Tongue (tissue), 2 donors: ENCODE data around the gene MSRB2. TPM values are rescaled to one million over a fixed set of nuclear protein-coding genes. Genes with fewer than 3 reads are reported as not detected.
"Not testable (repeated sequence)": the region's sequence is repeated elsewhere in the genome, so short reads cannot be mapped to it uniquely, and the experiment has no call there.

Experiments used
- DNase-seq: peaks from one replicate; pipeline ENCODE4 v3.0.0-alpha.2; 2015
- total RNA-seq: library from RNA; depleted of rRNA; stranded (reverse); fragments of >200 nt; gene quantifications from one replicate; pipeline ENCODE4 v1.2.3, GENCODE V29; 2014

Gene MSRB2
- 20.4 TPM for total RNA-seq

DNA sequence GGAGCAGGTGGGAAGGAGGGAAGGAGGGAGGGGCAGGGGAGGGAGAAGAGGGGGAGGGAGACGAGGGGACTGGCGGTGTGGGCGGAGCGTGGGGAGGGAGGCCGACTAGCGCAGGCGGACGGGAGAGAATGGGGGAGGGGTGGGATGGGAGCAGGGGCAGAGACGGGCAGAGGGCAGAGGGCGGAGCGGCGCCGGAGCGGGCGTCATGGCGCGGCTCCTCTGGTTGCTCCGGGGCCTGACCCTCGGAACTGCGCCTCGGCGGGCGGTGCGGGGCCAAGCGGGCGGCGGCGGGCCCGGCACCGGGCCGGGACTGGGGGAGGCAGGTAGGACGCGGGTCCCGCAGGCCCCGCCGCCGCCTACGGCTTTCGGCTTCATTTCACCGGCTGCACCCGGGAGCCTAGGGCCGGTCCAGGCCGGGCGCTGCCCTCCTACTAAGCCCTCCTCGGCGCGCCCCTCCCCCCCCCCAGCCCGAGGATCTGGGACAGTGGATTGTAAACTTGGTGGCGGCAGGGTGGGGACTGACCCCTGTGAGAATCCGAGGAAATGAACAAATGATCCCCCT is at the start of gene MSRB2:
TSS of gene MSRB2 (plus strand) at position 176 of the 562 bp plus-strand sequence. CDS start at position 206, 30 bp downstream.
- DNase-seq = peak; percentile 97

DNA sequence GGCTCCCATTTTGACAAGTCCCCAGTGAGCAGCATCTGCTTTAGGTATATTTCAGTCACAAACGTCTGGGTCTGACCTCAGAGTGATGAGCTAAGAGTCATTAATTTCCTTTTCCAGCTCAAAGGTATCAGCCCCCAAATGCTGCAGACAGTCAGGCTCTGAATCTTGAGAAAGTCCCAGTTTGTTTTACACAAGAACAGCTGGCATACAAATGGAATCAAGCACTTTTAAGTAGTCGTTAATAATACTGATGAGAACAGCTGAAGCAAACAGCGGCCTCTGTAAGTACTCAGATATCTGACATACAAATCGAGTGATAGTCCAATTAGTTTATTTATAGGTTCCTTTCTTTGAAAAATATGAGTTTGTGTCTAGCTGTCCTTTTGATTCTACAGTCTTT is 49.4 kb upstream of the MSRB2 start:
- peak; percentile 77 for DNase-seq

DNA sequence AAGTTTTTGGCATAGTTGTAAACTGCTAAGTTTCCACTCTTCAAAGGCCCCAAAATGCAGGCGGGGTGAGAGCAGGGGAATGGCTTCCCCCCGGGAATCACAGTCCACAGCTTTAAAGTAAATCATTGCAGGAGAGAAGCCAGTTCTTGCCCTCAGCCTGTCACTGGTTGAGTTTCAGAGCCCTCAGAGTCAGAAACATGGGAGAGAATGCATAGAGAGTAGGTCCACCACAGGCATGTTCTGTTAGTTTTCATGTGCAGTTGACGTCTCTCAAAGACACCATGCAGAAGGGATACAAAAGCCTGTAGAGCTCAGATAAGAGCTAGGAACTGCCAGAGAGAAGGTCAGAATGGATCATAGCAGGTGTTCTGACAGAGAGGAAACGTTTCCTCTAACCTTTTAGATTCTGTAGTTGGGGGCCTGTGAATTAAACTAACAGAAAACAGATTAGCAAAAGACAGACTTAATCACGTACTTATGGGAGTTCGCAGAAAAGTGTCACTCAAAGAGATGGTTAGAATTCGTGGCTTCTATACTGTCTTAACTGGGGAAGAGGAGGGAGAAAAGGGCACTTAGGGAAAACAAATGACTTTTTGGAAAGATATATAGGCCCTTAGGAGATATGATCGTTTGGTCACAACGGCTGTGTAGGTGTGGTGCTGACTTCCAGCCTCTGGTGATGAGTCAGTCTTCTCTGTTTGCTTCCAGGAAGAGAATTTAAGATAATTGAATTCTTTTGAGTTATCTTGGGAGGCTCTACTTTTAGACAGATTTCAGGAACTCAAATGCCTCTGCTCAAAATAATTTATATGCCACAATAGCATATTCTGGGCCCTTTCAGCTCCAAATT is 48.0 kb upstream of the MSRB2 start:
- DNase-seq = peak; percentile 54

DNA sequence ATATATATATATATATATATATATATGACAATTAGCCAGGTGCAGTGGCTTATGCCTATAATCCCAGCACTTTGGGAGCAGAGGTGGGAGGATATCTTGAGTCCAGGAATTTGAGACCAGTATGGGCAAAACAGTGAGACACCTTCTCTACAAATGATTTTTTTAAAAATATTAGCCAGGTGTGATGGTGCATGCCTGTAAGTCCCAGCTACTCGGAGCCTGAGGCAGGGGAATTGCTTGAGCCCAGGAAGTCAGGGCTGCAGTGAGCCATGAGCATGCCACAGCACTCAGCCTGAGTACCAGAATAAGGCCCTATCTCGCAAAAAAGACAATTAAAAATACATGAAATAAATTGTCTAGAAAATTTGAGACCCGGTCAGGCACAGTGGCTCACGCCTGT is 47.2 kb upstream of the MSRB2 start:
- no peak for DNase-seq

DNA sequence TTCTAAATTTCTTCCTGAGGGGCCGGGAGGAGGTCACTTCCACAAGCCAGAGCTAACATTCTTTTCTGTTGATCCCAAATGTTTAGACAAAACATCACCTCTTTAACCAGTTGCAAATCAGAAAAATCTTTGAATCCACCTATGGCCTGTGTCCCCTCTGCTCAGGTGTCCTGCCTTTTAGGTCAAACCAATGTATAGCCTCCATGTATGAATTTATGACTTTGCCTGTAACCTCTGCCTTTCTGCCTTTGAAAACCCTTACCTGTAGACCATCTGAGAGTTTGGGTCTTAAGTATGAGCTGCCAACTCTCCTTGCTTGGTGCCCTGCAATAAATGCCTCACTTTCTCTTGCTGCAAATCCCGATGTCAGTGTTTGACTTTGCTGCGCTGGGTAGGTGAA is 44.1 kb upstream of the MSRB2 start:
- DNase-seq = no peak

DNA sequence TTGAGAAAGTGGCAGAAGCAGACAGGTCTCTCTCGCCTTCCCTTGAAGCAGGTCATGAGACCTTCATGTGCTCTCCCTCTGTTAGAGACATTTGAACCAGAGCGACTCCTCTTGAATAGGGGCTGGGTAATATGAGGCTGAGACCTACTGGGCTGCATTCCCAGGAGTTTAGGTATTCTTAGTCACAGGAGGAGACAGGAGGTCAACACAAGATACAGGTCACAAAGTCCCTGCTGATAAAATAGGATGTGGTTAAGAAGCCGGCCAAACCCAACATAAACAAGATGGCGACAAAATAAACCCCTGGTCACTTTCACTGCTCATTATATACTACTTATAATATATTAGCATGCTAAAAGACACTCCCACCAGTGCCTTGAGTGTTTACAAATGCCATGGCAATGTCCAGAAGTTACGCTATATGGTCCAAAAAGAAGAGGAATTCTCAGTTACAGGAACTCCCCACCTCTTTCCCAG is 43.5 kb upstream of the MSRB2 start:
- no peak for DNase-seq

DNA sequence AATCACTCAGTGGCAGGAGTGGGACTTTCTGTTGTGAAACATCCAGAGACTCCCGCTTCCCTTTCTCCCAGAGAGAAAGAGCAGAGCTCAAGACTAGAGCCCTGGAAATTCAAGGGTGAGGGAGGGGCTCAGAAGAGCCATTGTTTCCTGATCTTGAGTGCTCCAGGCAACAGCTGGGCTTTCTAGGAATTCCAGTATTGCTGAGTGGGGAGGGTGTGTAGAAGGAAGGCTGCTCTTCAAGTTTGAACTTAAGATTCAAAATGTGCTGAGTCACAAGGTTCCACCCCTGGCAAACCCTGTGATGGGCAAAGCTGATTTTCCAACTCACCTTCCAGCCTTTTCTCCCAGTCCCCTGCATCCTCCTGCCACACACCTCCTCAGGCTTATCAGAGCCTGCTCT is 42.3 kb upstream of the MSRB2 start:
- DNase-seq = peak; percentile 64

DNA sequence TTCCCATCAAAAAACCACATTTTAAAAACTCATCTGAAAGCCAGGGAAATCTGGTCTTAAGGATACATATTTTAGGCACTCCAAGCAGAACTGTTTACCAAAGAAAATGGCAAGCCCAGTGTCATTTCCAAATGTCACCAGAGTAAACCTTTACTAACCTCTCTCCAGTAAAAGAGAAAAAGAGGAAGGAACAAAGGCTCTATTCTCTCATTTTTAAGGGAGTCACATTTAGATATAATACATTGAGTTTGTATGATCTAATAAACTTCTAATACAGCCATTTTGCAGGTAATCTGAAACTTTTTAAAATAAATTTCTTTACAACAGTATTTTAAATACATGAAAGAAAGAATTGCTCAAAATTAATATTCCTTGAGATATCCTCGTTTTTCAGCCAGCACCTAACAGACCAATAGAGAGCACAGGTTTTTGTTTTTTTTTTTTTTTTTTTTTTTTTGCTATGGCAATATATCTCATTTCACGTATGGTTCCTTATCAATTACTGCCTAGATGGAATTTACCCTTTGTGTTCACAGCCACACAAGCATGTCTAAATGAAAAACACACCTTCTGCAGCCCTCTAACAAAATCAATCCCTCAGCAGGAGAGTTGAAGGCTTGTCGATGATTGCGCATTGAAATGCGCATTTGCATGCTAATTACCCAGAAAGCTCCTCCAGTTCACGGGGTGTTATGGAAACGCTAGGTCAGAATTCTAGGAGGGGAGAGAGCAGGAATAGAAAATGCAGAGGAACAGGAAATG is 39.8 kb upstream of the MSRB2 start:
- no peak for DNase-seq

DNA sequence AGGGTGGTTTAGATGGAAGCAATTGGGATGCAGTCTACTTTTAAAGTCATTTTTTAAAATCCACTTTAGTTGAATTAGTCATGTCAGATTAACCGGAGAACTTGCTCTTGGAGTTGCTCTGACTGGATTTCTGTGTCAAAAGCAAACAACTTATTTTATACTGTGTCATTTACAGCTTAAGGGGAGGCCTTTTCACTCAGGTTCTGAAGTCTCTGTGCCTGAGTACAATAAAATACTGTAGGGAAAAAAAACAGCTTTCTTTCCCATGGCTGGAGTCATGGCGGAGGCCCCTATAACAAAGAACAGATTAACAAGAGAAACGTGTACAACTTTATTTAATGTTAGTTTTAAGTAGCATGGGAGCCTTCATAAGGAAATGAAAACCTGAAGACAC is 39.2 kb upstream of the MSRB2 start:
- no peak for DNase-seq

DNA sequence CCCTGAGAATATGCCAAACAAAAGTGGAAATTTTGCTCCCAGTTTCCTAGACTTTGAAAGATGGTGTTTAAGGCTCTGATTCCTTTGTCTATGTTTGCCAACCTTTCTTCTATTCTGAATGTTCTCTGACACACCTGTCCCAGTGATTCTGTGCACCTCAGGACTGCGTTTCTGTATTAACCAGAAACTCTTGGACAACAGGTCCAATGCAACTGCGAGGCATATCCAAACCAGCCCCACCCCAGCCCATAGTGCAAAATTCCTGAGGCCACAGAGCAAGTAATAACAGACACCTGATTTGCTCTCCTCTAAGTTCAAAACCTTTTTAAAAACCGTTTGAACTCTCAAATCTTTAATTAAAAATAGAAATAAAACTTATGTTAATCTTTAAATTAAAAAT is 37.0 kb upstream of the MSRB2 start:
- no peak for DNase-seq

DNA sequence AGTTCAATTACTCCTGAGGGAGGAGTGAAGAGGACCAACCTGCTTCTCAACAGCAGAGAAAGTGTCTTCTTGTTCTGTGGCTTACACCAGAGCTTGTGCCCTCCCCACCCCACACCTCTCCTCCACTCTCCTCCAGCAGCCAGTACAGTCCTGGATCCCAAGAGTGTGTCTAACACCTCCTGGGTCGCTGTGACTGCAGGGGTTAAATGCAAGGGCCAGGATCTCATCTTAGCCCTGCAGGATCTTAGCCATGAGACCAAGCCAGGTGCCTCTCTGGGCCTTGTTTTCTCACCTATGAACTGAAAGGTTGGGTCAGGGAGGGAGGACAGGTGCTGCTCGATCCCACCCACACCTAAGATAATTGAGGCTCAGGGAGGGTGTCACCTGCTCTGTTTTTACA is 34.5 kb upstream of the MSRB2 start:
- DNase-seq = no peak

DNA sequence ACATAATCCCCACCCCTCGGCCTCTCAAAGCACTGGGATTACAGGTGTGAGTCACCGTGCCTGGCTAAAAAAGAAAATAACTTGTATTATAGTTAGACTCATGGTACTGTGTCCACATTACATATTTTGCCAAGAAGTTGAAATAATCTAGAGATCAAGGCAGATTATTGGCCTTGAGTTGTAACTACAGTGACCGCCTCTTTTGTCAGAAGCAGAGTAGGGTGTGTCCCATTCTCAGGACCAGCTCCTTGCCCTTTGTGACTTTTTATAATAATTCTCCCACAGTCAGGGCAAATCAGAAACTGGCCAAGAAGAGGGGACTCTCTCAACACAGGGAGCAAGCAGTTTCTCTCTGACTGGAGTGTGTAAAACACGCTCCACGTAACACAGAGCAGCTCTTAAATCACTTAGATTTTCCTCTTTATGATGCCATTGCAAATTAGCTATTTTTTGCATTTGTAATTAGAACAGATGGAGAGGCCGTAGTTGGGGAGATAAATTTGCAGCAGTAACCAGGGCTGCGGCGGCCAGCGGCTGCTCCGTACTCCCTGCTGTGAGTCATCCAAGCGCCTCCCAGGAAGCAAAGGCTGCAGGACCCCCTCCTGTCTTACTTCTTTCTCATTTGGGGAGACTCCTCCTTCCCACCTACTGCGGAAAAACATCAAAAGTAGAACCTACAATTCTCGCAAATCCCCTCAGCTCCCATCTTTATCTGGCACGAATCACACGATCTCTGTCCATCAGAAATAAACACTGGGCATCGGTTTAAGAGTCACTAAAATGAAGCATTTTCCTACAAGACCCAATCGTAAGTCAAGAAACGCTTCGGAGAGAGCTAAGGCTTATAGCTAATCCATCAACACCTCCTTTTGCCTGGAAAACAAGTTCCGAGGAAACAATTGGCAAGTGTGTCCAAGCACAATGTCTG is 32.1 kb upstream of the MSRB2 start:
- peak; percentile 76 for DNase-seq

DNA sequence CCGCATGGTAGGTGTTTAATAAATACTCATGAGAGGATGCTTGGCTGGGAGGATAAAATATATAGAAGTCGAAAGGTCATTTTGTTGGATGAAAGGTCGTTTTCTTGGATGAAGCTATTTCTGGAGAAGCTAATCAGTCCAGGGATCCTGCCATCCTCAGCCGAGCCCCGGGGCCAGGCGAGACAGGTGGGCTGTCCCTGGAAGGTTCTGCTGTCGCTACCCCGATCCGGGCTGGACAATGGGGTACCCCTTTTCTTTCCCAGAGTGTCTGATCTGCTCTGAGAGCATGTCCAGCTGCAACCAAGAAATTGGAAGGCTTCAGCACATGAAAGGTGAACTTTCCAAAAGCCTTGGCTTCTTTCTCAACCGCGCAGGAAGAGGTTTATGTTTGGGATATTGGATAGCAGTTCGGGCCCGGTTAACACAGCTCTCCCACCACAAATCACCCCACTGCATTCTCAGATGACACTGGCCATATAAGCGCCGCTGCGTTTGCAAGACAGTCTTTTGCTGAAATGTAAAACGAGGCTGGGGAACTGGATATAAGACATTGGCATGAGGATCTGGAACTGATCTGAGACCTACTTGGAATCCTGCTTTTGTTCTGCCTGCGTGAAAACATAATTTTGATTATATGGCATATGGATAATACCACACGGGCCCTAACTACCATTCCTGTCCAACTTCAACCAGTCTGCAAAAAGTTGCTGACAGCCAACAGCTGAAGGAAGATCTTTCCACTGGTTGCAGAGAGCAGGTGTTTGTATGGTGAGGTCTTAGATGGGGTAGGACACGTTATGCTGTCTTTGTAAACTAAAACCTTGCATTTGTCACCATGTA is 31.2 kb upstream of the MSRB2 start:
- peak; percentile 89 for DNase-seq

DNA sequence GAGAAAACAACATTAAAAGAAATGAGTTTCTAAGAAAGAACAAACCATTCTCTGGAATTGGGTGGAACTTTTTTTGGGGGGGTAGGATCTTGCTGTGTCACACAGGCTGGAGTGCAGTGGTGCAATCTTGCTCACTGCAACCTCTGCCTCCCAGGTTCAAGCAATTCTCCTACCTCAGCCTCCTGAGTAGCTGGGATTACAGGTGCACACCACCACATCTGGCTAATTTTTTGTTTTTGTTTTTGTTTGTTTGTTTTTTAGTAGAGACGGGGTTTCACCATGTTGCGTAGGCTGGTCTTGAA is 30.6 kb upstream of the MSRB2 start:
- DNase-seq = not testable (repeated sequence)

DNA sequence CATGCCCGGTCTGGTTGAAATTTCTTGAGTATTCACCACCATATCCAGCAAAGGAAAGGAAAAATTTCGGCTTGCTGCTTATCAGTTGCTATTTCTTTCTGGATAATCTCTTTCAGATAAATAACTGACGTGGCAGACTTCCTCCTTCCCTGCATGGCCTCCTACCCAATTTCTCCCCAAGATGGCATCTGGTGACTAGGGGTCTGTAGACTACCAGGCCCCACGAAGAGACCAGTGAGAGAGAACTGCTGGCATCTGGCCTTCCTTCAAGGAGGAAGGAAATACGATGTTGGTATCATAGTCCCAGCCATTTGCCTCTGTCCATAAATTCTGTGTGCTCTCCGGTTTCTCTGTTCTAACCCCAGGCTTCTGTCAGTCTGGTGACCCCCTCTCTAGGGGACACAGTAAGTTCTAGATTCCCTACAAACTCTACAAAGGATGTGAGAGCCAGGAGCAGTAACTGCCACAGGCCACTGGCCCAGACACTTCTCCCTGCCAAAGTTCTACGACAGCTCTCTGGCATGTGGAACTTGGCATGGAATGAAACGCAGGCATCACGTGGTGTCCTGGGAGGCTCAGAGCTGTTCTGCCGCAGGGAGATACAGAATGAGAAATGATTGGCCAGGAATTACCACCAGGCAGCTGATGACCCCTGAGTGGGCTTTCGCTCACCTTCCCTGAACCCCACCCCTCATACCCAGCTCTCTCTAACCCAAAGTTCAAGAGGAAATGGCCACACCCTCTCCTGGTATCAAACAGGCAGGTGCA is 30.0 kb upstream of the MSRB2 start:
- peak; percentile 93 for DNase-seq

DNA sequence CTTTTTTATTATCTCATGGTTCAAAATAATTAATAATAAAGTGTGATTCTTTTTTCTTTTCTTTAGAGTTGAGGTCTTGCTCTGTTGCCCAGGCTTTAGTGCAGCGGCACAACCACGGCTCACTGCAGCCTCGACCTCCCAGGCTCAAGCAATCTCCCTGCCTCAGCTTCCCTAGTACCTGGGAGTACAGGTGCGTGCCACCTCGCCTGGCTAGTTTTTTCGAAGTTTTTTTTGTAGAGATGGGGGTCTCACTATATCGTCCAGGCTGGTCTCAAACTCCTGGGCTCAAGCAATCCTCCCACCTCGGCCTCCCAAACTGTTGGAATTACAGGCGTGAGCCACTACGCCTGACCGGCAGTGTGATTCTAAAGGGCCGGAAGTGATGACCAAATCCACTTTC is 28.0 kb upstream of the MSRB2 start:
- DNase-seq = no peak

DNA sequence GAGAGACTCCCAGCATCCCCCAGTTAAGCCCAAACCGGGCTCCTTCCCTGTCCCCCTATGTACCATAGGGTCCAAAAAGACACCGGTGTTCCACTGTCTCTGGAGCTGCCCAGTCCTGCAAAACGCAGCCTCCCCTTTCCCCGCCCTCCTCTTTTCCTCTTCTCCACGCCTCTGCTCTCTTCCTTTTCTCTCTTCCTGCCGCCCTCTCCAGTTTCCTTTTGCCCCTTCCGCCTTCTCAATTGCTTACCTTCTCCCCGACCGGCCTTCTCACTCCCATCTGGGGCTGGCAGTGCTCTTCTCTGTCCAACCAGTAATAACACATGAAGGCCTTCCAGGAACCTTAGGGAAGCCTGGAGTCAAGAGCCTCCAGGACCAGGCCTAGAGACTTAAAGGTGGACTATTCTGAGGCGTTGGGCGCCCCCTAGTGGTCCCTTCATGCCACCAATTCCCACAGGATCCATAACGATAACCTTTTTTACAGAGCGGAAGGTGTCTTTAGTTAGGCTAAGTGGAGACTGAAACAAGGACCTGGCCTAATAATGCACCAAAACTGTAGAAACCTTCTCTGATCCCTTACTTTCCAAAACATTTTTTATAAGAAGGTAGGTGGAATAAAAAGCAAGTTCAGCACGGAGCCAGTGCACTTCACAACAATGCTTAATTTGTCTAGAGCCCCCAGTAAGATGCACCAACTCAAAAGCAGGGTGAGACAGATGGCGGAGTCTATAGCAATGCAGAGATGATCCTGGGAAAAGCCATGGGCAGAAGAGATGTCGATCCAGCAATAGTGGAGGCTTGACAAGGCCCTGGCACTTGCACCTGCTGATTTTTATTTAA is 27.2 kb upstream of the MSRB2 start:
- DNase-seq = peak; percentile 89

DNA sequence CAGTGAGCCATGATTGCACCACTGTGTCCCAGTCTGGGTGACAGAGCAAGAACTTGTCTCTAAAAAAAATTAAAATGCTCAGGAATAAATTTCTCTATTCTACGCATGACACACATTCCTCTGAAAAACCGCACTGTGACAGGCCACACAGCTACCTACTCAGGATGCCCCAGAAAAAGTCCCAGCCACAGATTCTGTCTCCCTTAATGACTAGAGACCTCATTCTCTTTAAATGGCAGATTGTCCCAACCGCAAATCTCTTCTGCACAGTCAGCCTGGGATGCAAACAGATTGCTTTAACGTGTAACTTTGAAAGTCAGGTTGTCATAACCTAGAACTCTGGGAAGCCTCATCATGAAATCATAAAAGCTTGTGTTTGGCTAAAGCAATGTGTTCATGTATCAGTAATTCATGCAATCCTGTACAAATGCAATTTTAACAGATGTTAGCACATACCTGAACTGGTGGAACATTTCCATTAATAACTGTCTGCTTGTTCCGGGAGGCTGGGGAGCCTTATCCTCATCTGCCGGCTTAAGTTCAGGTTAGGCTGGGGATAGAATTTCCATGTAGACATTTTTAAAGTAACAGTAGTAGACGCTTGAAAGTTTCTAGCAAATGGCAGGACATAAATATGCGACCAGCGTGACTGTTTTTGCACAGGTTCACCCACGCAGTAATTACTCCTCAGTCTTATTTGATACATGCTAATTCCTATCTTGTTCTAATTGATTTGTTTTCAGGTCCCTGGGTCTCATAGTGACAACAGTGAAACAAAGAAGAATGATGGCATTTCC is 26.2 kb upstream of the MSRB2 start:
- peak; percentile 46 for DNase-seq
